HCT116 (cell line): Measurements from ENCODE around the gene BLID.

Experiments
- ATF3 ChIP-seq: IDR thresholded peaks from 2 replicates; pipeline ENCODE4 v1.6.1; 2012
- EZH2 ChIP-seq: fragments of 200-600 bp; sonication (generic); IDR thresholded peaks from 2 replicates; pipeline ENCODE4 v1.6.1; 2017; ENCODE audit warnings: antibody characterized with exemption, mixed run types
- POLR2A ChIP-seq: IDR thresholded peaks from 2 replicates; pipeline ENCODE4 v1.7.0; 2011; ENCODE audit warnings: borderline replicate concordance; ENCODE audit not compliant: insufficient read depth, insufficient read length; ENCODE audit errors: extremely low read depth
- POLR2AphosphoS5 ChIP-seq: IDR thresholded peaks from 2 replicates; pipeline ENCODE4 v1.6.1; 2011; ENCODE audit warnings: mild to moderate bottlenecking, low read depth, low read length, moderate library complexity
- REST ChIP-seq: IDR thresholded peaks from 2 replicates; pipeline ENCODE4 v1.6.1; 2012; ENCODE audit warnings: low read depth
- SIN3A ChIP-seq: IDR thresholded peaks from 2 replicates; pipeline ENCODE4 v1.6.1; 2012; ENCODE audit warnings: low read depth
- SRF ChIP-seq: IDR thresholded peaks from 2 replicates; pipeline ENCODE4 v1.6.1; 2012; ENCODE audit warnings: low read depth
- TCF7L2 ChIP-seq: IDR thresholded peaks from 2 replicates; pipeline ENCODE4 v1.7.0; 2011; ENCODE audit warnings: borderline replicate concordance, inconsistent platforms; ENCODE audit not compliant: insufficient read depth, insufficient read length; ENCODE audit errors: extremely low read depth
- TF ChIP-seq, protein P1 (sequence below): IDR thresholded peaks from 2 replicates; pipeline ENCODE4 v1.6.1; 2012
- TF ChIP-seq, protein P2 (sequence below), 3 experiments: fragments of 200-600 bp in 1 of 3; sonication (generic) in 1 of 3; IDR thresholded peaks in 2 of 3; conservative IDR thresholded peaks in 1 of 3; 2 replicates each; pipeline ENCODE4 v1.5.1; 2012 to 2017; ENCODE audit warnings: low read depth in 2 of 3, low read length in 2 of 3, antibody characterized with exemption in 1 of 3, borderline replicate concordance in 1 of 3, control low read depth in 1 of 3, mild to moderate bottlenecking in 1 of 3, mixed read lengths in 1 of 3, mixed run types in 1 of 3, moderate library complexity in 1 of 3; ENCODE audit not compliant: insufficient read depth in 1 of 3

- TF ChIP-seq POLR2AphosphoS5 = no peak
- no peak for TF ChIP-seq REST
- TF ChIP-seq, protein P1, sequence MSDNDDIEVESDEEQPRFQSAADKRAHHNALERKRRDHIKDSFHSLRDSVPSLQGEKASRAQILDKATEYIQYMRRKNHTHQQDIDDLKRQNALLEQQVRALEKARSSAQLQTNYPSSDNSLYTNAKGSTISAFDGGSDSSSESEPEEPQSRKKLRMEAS = no peak
- TF ChIP-seq, protein P2, sequence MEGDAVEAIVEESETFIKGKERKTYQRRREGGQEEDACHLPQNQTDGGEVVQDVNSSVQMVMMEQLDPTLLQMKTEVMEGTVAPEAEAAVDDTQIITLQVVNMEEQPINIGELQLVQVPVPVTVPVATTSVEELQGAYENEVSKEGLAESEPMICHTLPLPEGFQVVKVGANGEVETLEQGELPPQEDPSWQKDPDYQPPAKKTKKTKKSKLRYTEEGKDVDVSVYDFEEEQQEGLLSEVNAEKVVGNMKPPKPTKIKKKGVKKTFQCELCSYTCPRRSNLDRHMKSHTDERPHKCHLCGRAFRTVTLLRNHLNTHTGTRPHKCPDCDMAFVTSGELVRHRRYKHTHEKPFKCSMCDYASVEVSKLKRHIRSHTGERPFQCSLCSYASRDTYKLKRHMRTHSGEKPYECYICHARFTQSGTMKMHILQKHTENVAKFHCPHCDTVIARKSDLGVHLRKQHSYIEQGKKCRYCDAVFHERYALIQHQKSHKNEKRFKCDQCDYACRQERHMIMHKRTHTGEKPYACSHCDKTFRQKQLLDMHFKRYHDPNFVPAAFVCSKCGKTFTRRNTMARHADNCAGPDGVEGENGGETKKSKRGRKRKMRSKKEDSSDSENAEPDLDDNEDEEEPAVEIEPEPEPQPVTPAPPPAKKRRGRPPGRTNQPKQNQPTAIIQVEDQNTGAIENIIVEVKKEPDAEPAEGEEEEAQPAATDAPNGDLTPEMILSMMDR (IDR thresholded peaks at IDR 0.05 in 2 of 3, conservative IDR thresholded peaks at IDR 0.05 in 1 of 3; ENCODE audit: borderline replicate concordance in 1 of 3, insufficient read depth in 1 of 3, low read depth in 2 of 3, low read length in 2 of 3) = no peak
- no peak for TF ChIP-seq SIN3A
- TF ChIP-seq ATF3 = no peak
- no peak for TF ChIP-seq POLR2A
- TF ChIP-seq EZH2 = no peak
- TF ChIP-seq SRF = no peak
- no peak for TF ChIP-seq TCF7L2
These were observed 1.0 kb downstream of the BLID start for GRCh38 chr11:122114976-122115375.
